Smooth muscle cell (in vitro differentiated cells): Measurements from ENCODE around the gene ELMO3. TPM values are rescaled to one million over a fixed set of nuclear protein-coding genes. Genes with fewer than 3 reads are reported as not detected.

ENCODE experiments used
- DNase-seq: peaks from one replicate; lab custom pipeline; 2025; ENCODE audit not compliant: unreplicated experiment; lab: John Stamatoyannopoulos, UW
- H2AFZ ChIP-seq: fragments of 200-600 bp; sonication (generic); 2 replicates; pipeline ENCODE4 v1.6.0; 2016; ENCODE audit warnings: antibody characterized with exemption, low read depth, mild to moderate bottlenecking
- H3F3A ChIP-seq: fragments of 200-600 bp; sonication (generic); 2 replicates; pipeline ENCODE4 v1.6.0; 2017; ENCODE audit warnings: antibody characterized with exemption, low read depth
- H3K27ac ChIP-seq: fragments of 200-600 bp; sonication (generic); 2 replicates; pipeline ENCODE4 v1.5.1; 2016; ENCODE audit warnings: low read depth, mild to moderate bottlenecking
- H3K27me3 ChIP-seq: fragments of 200-600 bp; sonication (generic); 2 replicates; pipeline ENCODE4 v1.6.1; 2016; ENCODE audit warnings: low read depth, mild to moderate bottlenecking
- H3K36me3 ChIP-seq: fragments of 200-600 bp; sonication (generic); 2 replicates; pipeline ENCODE4 v1.5.1; 2016; ENCODE audit warnings: low read depth
- H3K4me1 ChIP-seq: fragments of 200-600 bp; sonication (generic); 2 replicates; pipeline ENCODE4 v1.5.1; 2016; ENCODE audit warnings: low read depth
- H3K4me2 ChIP-seq: fragments of 200-600 bp; sonication (generic); 2 replicates; pipeline ENCODE4 v1.6.0; 2016; ENCODE audit warnings: mild to moderate bottlenecking
- H3K4me3 ChIP-seq: fragments of 200-600 bp; sonication (generic); 2 replicates; pipeline ENCODE4 v1.5.1; 2016; ENCODE audit warnings: mild to moderate bottlenecking
- H3K79me2 ChIP-seq: fragments of 200-600 bp; sonication (generic); 2 replicates; pipeline ENCODE4 v1.6.0; 2016; ENCODE audit warnings: low read depth, mild to moderate bottlenecking
- H3K9ac ChIP-seq: fragments of 200-600 bp; sonication (generic); 2 replicates; pipeline ENCODE4 v1.6.0; 2016; ENCODE audit warnings: low read depth
- H3K9me3 ChIP-seq: fragments of 200-600 bp; sonication (generic); replicated peaks from 2 replicates; pipeline ENCODE4 v1.5.1; 2016; ENCODE audit warnings: low read depth
- H4K20me1 ChIP-seq: fragments of 200-600 bp; sonication (generic); 2 replicates; pipeline ENCODE4 v1.6.0; 2016; ENCODE audit warnings: low read depth
- WGBS: methylation state at CpG from one replicate; pipeline ENCODE4 v1.1.7; 2016; ENCODE audit warnings: low lambda C conversion rate; 5-methylcytosine and 5-hydroxymethylcytosine counted together
- polyA plus RNA-seq: library from polyadenylated mRNA; unstranded; fragments of >200 nt; fragmentation: Nextera tagmentation; extraction: Ambion mirVana; gene quantifications from 2 replicates; pipeline ENCODE4 v1.2.1, GENCODE V29; 2016
- total RNA-seq: library from RNA; depleted of rRNA; stranded (reverse); fragments of >200 nt; gene quantifications from 2 replicates; pipeline ENCODE4 v1.2.3, GENCODE V29; 2014
- TF ChIP-seq, protein P1 (sequence below): fragments of 200-600 bp; sonication (generic); IDR thresholded peaks from 2 replicates; pipeline ENCODE4 v1.5.1; 2017; ENCODE audit warnings: borderline replicate concordance, mild to moderate bottlenecking, antibody characterized with exemption; ENCODE audit not compliant: insufficient read depth, poor library complexity, severe bottlenecking

ELMO3 gene
- total and polyA plus RNA-seq, 2 experiments from 2014 or later = 2.2 to 6.7 TPM

DNA sequence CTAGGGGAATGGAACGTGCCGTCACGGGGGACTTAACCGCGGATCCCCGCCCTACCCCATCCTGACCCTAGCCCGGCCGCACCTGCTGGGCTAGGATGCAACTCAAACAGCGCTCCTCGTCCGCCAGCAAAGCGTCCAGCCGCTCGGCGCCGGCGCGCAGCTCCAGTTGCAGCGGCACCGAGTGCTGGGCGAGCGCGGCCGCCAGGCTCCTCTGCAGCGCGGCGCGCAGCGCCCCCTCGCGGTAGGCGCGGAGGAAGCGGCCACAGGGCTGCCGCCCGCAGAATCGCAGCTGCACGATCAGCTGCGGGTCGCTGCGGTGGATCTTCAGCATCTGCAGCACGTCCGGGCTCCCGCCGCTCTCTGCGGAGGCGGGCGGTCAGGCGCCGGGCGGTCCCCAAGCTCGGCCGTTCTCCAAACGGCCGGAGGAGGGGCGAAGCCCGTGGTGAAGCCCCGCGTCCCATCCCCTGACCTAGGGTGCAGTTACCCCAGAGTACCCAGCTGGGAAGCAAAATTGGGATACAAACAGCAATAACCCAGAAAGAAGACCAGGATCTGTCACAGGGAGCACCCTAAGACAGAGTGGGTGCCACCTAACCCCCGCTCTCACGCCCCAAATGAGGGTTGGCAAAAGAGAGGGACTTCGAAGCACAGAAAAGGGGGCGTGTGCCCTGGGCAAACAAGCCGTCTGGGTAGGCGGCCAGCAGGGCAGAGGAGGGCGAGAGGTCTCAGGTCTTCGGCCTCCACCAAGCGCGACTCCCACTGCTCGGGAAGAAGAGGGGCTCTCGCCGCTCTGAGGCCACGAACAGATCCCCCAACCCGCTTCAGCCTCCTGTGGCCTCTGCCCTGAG is 43.4 kb upstream of the ELMO3 start:
- TF ChIP-seq, protein P1, sequence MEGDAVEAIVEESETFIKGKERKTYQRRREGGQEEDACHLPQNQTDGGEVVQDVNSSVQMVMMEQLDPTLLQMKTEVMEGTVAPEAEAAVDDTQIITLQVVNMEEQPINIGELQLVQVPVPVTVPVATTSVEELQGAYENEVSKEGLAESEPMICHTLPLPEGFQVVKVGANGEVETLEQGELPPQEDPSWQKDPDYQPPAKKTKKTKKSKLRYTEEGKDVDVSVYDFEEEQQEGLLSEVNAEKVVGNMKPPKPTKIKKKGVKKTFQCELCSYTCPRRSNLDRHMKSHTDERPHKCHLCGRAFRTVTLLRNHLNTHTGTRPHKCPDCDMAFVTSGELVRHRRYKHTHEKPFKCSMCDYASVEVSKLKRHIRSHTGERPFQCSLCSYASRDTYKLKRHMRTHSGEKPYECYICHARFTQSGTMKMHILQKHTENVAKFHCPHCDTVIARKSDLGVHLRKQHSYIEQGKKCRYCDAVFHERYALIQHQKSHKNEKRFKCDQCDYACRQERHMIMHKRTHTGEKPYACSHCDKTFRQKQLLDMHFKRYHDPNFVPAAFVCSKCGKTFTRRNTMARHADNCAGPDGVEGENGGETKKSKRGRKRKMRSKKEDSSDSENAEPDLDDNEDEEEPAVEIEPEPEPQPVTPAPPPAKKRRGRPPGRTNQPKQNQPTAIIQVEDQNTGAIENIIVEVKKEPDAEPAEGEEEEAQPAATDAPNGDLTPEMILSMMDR = peak; percentile 95

DNA sequence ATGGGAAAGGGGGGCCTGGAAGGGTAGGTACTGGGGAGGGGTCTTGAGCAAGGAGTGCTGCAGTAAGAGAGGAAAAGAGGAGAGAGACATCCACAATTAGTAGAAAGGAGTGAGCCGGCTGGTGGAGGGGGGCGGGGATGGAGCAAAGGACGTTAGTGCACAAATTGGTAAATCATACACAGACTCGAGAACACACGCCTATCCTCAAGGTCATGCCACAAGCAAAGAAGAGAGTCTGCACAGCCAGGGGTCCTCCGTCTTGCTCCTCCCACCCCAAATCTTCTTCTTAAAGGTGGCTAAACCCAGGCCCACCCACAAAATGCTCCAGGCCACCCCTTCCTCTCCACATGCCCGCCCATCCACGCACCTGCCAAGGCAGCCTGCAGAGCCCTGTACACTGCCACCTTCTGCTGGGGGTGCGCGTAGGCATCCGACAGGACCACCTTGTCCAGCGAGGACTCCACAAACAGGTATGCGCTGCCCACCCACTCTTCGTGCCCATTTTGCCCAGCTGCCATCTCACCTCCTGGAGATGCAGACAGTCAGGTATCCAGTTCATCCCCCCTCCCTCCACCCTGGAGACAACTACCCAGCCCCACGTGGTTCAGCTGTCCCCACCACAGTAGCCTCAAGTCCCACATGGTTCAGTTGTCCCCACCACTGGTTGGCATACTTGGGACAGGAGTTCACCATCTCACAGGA is 42.6 kb upstream of the ELMO3 start:
- 63% methylated on average over 15 of the region's 15 CpGs for WGBS
- Histone ChIP-seq H3K4me1 (peaks cover 6% of the 10 kb centered on the region), H2AFZ (no peak overlapping the region), H3K9ac (no peak overlapping the region), H3K36me3 (no peaks in the 10 kb centered on the region), H3F3A (no peaks in the 10 kb centered on the region), H3K27me3 (peaks cover 44% of the 10 kb centered on the region), H3K9me3 (no peaks in the 10 kb centered on the region), H3K27ac (no peak overlapping the region), H3K4me2 (no peak overlapping the region), H4K20me1 (peaks cover 45% of the 10 kb centered on the region), H3K79me2 (no peaks in the 10 kb centered on the region), H3K4me3 (no peak overlapping the region)
- TF ChIP-seq, protein P1 = no peak
- DNase-seq = no peak

More for the DNA sequence above, 43.4 kb upstream of the ELMO3 start:
- Histone ChIP-seq H3F3A (no peaks in the 10 kb centered on the region), H3K4me2 (peak overlapping the region; percentile 80), H3K9me3 (no peaks in the 10 kb centered on the region), H3K9ac (no peak overlapping the region), H2AFZ (no peak overlapping the region), H4K20me1 (peaks cover 45% of the 10 kb centered on the region), H3K27ac (no peak overlapping the region), H3K79me2 (no peaks in the 10 kb centered on the region), H3K36me3 (no peaks in the 10 kb centered on the region), H3K4me3 (peak overlapping the region; percentile 27), H3K4me1 (peaks cover 6% of the 10 kb centered on the region), H3K27me3 (peaks cover 42% of the 10 kb centered on the region)
- peak; percentile 47 for DNase-seq
- WGBS = 11% methylated on average over 71 of the region's 74 CpGs

DNA sequence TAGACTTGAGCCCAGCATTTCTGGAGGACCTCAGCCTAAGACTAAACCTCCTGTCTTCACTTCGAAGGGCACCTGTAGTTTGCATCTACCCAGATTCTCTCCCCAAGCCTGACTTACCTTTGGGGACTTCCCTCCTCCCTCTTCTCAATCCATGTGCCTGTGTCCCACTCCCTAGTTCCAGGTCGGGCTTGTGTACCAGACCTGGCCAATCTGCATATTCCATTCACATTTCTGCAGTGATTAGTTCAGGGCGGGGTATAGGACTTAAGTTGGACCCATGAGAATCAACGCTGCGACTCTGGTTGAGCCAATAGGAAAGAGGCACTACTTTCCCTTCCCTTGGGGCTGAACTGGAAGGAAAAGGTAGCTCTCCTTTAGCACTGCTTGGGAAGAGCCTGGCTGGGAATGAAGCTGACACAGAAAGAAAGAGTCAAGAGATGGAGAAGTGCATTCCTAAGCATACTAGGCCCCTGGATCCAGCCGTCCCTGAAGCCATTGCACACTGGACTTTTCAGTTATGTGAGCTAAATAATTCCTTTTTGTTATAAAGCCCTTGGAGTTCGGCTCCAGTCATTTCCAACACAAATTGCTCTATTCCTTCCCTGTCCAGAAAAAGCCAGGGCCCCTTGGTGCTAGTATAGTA is 41.7 kb upstream of the ELMO3 start:
- no peak for DNase-seq
- TF ChIP-seq, protein P1 = no peak
- H3K9ac ChIP-seq = no peak overlapping the region
- H3F3A ChIP-seq = no peaks in the 10 kb centered on the region
- H4K20me1 ChIP-seq = peaks cover 54% of the 10 kb centered on the region
- 67% methylated on average over 7 of the region's 7 CpGs for WGBS
- H3K4me3 ChIP-seq = no peak overlapping the region
- H3K27ac ChIP-seq = no peak overlapping the region
- H3K36me3 ChIP-seq = no peaks in the 10 kb centered on the region
- no peaks in the 10 kb centered on the region for H3K79me2 ChIP-seq
- H3K4me2 ChIP-seq = no peak overlapping the region
- no peak overlapping the region for H2AFZ ChIP-seq
- peaks cover 6% of the 10 kb centered on the region for H3K4me1 ChIP-seq
- H3K9me3 ChIP-seq = no peaks in the 10 kb centered on the region
- peaks cover 53% of the 10 kb centered on the region for H3K27me3 ChIP-seq
